ENCODE results near the gene NT5M.

DNA sequence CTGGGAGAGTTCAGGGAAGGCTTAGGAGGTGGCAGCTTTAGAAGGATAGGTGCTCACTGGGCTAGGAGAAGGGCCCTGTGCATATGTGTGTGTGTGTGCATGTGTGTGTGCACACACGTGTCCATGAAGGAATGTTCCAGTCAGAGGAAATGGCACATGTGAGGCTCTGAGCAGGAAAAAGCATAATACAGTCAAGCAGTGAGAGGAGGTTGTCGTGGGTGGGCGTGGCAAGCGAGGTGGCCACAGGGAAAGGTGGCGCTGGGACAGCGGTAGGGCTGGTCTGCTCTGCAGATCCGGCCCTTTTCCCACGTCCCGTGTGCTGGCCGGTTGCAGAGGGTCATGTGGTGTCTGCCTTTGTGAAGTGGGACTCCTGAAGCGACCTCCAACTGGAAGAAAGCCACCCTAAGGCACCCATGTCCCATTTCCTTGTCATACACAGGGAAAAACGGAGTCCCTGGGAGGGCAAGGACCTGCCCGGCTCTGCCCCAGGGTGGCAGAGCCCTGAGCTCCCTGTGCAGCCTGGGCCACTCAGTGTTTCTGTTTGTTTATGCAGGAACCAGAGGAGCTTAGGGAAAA lies 40.1 kb downstream of the NT5M start:
- TF ChIP-seq, protein P1, sequence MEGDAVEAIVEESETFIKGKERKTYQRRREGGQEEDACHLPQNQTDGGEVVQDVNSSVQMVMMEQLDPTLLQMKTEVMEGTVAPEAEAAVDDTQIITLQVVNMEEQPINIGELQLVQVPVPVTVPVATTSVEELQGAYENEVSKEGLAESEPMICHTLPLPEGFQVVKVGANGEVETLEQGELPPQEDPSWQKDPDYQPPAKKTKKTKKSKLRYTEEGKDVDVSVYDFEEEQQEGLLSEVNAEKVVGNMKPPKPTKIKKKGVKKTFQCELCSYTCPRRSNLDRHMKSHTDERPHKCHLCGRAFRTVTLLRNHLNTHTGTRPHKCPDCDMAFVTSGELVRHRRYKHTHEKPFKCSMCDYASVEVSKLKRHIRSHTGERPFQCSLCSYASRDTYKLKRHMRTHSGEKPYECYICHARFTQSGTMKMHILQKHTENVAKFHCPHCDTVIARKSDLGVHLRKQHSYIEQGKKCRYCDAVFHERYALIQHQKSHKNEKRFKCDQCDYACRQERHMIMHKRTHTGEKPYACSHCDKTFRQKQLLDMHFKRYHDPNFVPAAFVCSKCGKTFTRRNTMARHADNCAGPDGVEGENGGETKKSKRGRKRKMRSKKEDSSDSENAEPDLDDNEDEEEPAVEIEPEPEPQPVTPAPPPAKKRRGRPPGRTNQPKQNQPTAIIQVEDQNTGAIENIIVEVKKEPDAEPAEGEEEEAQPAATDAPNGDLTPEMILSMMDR (IDR thresholded peaks at IDR 0.05; ENCODE audit: low read depth, low read length, poor library complexity, severe bottlenecking): no peak
- TF ChIP-seq EZH2phosphoT487 (IDR thresholded peaks at IDR 0.05; ENCODE audit: borderline replicate concordance, low read length): no peak

All from DOHH2 (cell line).